Measurements from ENCODE around the gene CABLES1. TPM values are rescaled to one million over a fixed set of nuclear protein-coding genes. Genes with fewer than 3 reads are reported as not detected.
"Not testable (repeated sequence)": the region's sequence is repeated elsewhere in the genome, so short reads cannot be mapped to it uniquely, and the experiment has no call there.

Gene CABLES1
- total and polyA plus RNA-seq, 9 donors = 3.7 to 8.6 (median 6.2) TPM

- H3K4me3 ChIP-seq (ENCODE audit: low read length) = no peak overlapping the region
- DNase-seq = no peak
- H3K9me3 ChIP-seq (replicated peaks; ENCODE audit: control insufficient read depth, low read depth, low read length) = no peaks in the 10 kb centered on the region
- H3K36me3 ChIP-seq (ENCODE audit: control insufficient read depth, insufficient read depth, low read length) = no peaks in the 10 kb centered on the region
- H3K27me3 ChIP-seq (ENCODE audit: control insufficient read depth, insufficient read depth, low read length) = no peaks in the 10 kb centered on the region
- no peak overlapping the region for H3K27ac ChIP-seq (ENCODE audit: low read length)
- 65% methylated on average over 3 of the region's 7 CpGs for WGBS (ENCODE audit: insufficient coverage)
- peaks cover 42% of the 10 kb centered on the region for H3K4me1 ChIP-seq (ENCODE audit: control insufficient read depth, insufficient read depth, low read length)
Observed at GRCh38 chr18:23239350-23239692, 104.0 kb downstream of the CABLES1 start.

GRCh38 chr18:23239885-23240608 lies 104.8 kb downstream of the CABLES1 start:
- Histone ChIP-seq H3K36me3 (ENCODE audit: control insufficient read depth, insufficient read depth, low read length) (no peaks in the 10 kb centered on the region), H3K27me3 (ENCODE audit: control insufficient read depth, insufficient read depth, low read length) (no peaks in the 10 kb centered on the region), H3K27ac (ENCODE audit: low read length) (no peak overlapping the region), H3K4me3 (ENCODE audit: low read length) (no peak overlapping the region), H3K4me1 (ENCODE audit: control insufficient read depth, insufficient read depth, low read length) (peaks cover 49% of the 10 kb centered on the region), H3K9me3 (replicated peaks; ENCODE audit: control insufficient read depth, low read depth, low read length) (no peaks in the 10 kb centered on the region)
- DNase-seq = no peak
- 90% methylated on average over 2 of the region's 10 CpGs for WGBS (ENCODE audit: insufficient coverage)

GRCh38 chr18:23240609-23240930 lies 105.3 kb downstream of the CABLES1 start:
- H3K4me1 ChIP-seq (ENCODE audit: control insufficient read depth, insufficient read depth, low read length) = peaks cover 54% of the 10 kb centered on the region
- peaks cover 2% of the 10 kb centered on the region for H3K36me3 ChIP-seq (ENCODE audit: control insufficient read depth, insufficient read depth, low read length)
- 65% methylated on average over 3 of the region's 4 CpGs for WGBS (ENCODE audit: insufficient coverage)
- H3K27ac ChIP-seq (ENCODE audit: low read length) = no peak overlapping the region
- no peak for DNase-seq
- no peak overlapping the region for H3K4me3 ChIP-seq (ENCODE audit: low read length)
- no peaks in the 10 kb centered on the region for H3K9me3 ChIP-seq (replicated peaks; ENCODE audit: control insufficient read depth, low read depth, low read length)
- no peaks in the 10 kb centered on the region for H3K27me3 ChIP-seq (ENCODE audit: control insufficient read depth, insufficient read depth, low read length)

- WGBS (ENCODE audit: insufficient coverage) = 68% methylated on average over 8 of the region's 11 CpGs
- not testable (repeated sequence) for H3K4me3 ChIP-seq (ENCODE audit: low read length); DNase-seq; H3K9me3 ChIP-seq (replicated peaks; ENCODE audit: control insufficient read depth, low read depth, low read length); H3K36me3 ChIP-seq (ENCODE audit: control insufficient read depth, insufficient read depth, low read length); H3K27ac ChIP-seq (ENCODE audit: low read length); H3K27me3 ChIP-seq (ENCODE audit: control insufficient read depth, insufficient read depth, low read length)
- H3K4me1 ChIP-seq (ENCODE audit: control insufficient read depth, insufficient read depth, low read length) = peaks cover 57% of the 10 kb centered on the region
Observed at GRCh38 chr18:23241833-23242496, 106.7 kb downstream of the CABLES1 start.

GRCh38 chr18:23243178-23243577 lies 107.9 kb downstream of the CABLES1 start:
- H3K4me1 ChIP-seq (ENCODE audit: control insufficient read depth, insufficient read depth, low read length) = peaks cover 51% of the 10 kb centered on the region
- H3K27me3 ChIP-seq (ENCODE audit: control insufficient read depth, insufficient read depth, low read length) = no peaks in the 10 kb centered on the region
- DNase-seq = no peak
- no peak overlapping the region for H3K27ac ChIP-seq (ENCODE audit: low read length)
- peaks cover 4% of the 10 kb centered on the region for H3K36me3 ChIP-seq (ENCODE audit: control insufficient read depth, insufficient read depth, low read length)
- 100% methylated on average over 1 of the region's 3 CpGs for WGBS (ENCODE audit: insufficient coverage)
- no peak overlapping the region for H3K4me3 ChIP-seq (ENCODE audit: low read length)
- no peaks in the 10 kb centered on the region for H3K9me3 ChIP-seq (replicated peaks; ENCODE audit: control insufficient read depth, low read depth, low read length)

- Histone ChIP-seq H3K4me3 (ENCODE audit: low read length) (no peak overlapping the region), H3K36me3 (ENCODE audit: control insufficient read depth, insufficient read depth, low read length) (peaks cover 4% of the 10 kb centered on the region), H3K27ac (ENCODE audit: low read length) (peak overlapping the region; percentile 66), H3K4me1 (ENCODE audit: control insufficient read depth, insufficient read depth, low read length) (peaks cover 44% of the 10 kb centered on the region), H3K27me3 (ENCODE audit: control insufficient read depth, insufficient read depth, low read length) (no peaks in the 10 kb centered on the region), H3K9me3 (replicated peaks; ENCODE audit: control insufficient read depth, low read depth, low read length) (peaks cover 1% of the 10 kb centered on the region)
- 73% methylated on average over 6 of the region's 12 CpGs for WGBS (ENCODE audit: insufficient coverage)
- DNase-seq = no peak
Observed at GRCh38 chr18:23243816-23244215, 108.5 kb downstream of the CABLES1 start.

GRCh38 chr18:23244401-23244800 lies 109.1 kb downstream of the CABLES1 start:
- peaks cover 39% of the 10 kb centered on the region for H3K4me1 ChIP-seq (ENCODE audit: control insufficient read depth, insufficient read depth, low read length)
- H3K27me3 ChIP-seq (ENCODE audit: control insufficient read depth, insufficient read depth, low read length) = no peaks in the 10 kb centered on the region
- WGBS (ENCODE audit: insufficient coverage) = 29% methylated on average over 11 of the region's 12 CpGs
- no peak overlapping the region for H3K4me3 ChIP-seq (ENCODE audit: low read length)
- peaks cover 4% of the 10 kb centered on the region for H3K36me3 ChIP-seq (ENCODE audit: control insufficient read depth, insufficient read depth, low read length)
- peak; percentile 90 for DNase-seq
- peaks cover 7% of the 10 kb centered on the region for H3K9me3 ChIP-seq (replicated peaks; ENCODE audit: control insufficient read depth, low read depth, low read length)
- H3K27ac ChIP-seq (ENCODE audit: low read length) = peak overlapping the region; percentile 66

GRCh38 chr18:23245461-23245860 lies 110.2 kb downstream of the CABLES1 start:
- H3K9me3 ChIP-seq (replicated peaks; ENCODE audit: control insufficient read depth, low read depth, low read length) = peaks cover 7% of the 10 kb centered on the region
- 84% methylated on average over 4 of the region's 6 CpGs for WGBS (ENCODE audit: insufficient coverage)
- no peak overlapping the region for H3K4me3 ChIP-seq (ENCODE audit: low read length)
- no peaks in the 10 kb centered on the region for H3K27me3 ChIP-seq (ENCODE audit: control insufficient read depth, insufficient read depth, low read length)
- H3K27ac ChIP-seq (ENCODE audit: low read length) = no peak overlapping the region
- DNase-seq = no peak
- peaks cover 4% of the 10 kb centered on the region for H3K36me3 ChIP-seq (ENCODE audit: control insufficient read depth, insufficient read depth, low read length)
- H3K4me1 ChIP-seq (ENCODE audit: control insufficient read depth, insufficient read depth, low read length) = peaks cover 33% of the 10 kb centered on the region

GRCh38 chr18:23247331-23247730 lies 112.0 kb downstream of the CABLES1 start:
- Histone ChIP-seq H3K9me3 (replicated peaks; ENCODE audit: control insufficient read depth, low read depth, low read length) (peaks cover 7% of the 10 kb centered on the region), H3K27ac (ENCODE audit: low read length) (no peak overlapping the region), H3K27me3 (ENCODE audit: control insufficient read depth, insufficient read depth, low read length) (no peaks in the 10 kb centered on the region), H3K4me1 (ENCODE audit: control insufficient read depth, insufficient read depth, low read length) (peaks cover 31% of the 10 kb centered on the region), H3K4me3 (ENCODE audit: low read length) (no peak overlapping the region), H3K36me3 (ENCODE audit: control insufficient read depth, insufficient read depth, low read length) (peaks cover 9% of the 10 kb centered on the region)
- DNase-seq = peak; percentile 40
- 85% methylated on average over 10 of the region's 10 CpGs for WGBS (ENCODE audit: insufficient coverage)

- no peaks in the 10 kb centered on the region for H3K27me3 ChIP-seq (ENCODE audit: control insufficient read depth, insufficient read depth, low read length)
- 83% methylated on average over 14 of the region's 14 CpGs for WGBS (ENCODE audit: insufficient coverage)
- peaks cover 31% of the 10 kb centered on the region for H3K4me1 ChIP-seq (ENCODE audit: control insufficient read depth, insufficient read depth, low read length)
- H3K9me3 ChIP-seq (replicated peaks; ENCODE audit: control insufficient read depth, low read depth, low read length) = peaks cover 7% of the 10 kb centered on the region
- no peak overlapping the region for H3K27ac ChIP-seq (ENCODE audit: low read length)
- H3K4me3 ChIP-seq (ENCODE audit: low read length) = no peak overlapping the region
- DNase-seq = no peak
- peaks cover 12% of the 10 kb centered on the region for H3K36me3 ChIP-seq (ENCODE audit: control insufficient read depth, insufficient read depth, low read length)
Observed at GRCh38 chr18:23247896-23248295, 112.6 kb downstream of the CABLES1 start.

Measured in muscle of leg (tissue), 11 donors.